ENCODE data around the gene PIPOX. TPM values are rescaled to one million over a fixed set of nuclear protein-coding genes. Genes with fewer than 3 reads are reported as not detected.
A peak's percentile ranks its signal among the peaks of the same experiment; 100 is the strongest.

PIPOX gene
- total and polyA plus RNA-seq, 7 experiments from 2014 or later, result 0.27 to 6.4 (median 4.2) TPM

GRCh38 chr17:29090108-29090507, 47.2 kb downstream of the PIPOX start:
- H3K36me3 Mint-ChIP-seq, result peaks cover 0 to 46% (median 10%) of the 10 kb centered on the region in 5 donors
- intact Hi-C loops (cut with micrococcal nuclease), result no loop called here
- peak overlapping the region in 1 of 9 donors; percentile 65 for H3K27ac Mint-ChIP-seq
- no peaks in the 10 kb centered on the region for H3K27me3 Mint-ChIP-seq
- no peak for DNase-seq
- H3K27ac ChIP-seq (ENCODE audit: low read depth, low read length), result no peak overlapping the region
- POLR2A ChIA-PET, result no interaction called here
- no peak overlapping the region for H3K4me3 ChIP-seq (ENCODE audit: low read length)
- H3K4me1 ChIP-seq (ENCODE audit: control insufficient read depth in 2 of 2, insufficient read depth in 2 of 2, low read length in 2 of 2), result no peaks in the 10 kb centered on the region
- H3K4me3 Mint-ChIP-seq, result no peak overlapping the region
- H3K27me3 ChIP-seq (ENCODE audit: control insufficient read depth in 2 of 2, insufficient read depth in 2 of 2, low read length in 2 of 2), result no peaks in the 10 kb centered on the region
- H3K9me3 ChIP-seq (ENCODE audit: control insufficient read depth in 2 of 3, low read length in 3 of 3), result no peaks in the 10 kb centered on the region
- H3K9me3 Mint-ChIP-seq, result peaks cover 0 to 3% (median 0%) of the 10 kb centered on the region in 11 donors
- no peak for ATAC-seq
- H3K36me3 ChIP-seq (ENCODE audit: control insufficient read depth in 2 of 3, insufficient read depth in 3 of 3, low read length in 3 of 3), result peaks cover 6 to 97% (median 23%) of the 10 kb centered on the region in 3 experiments
- H3K4me1 Mint-ChIP-seq, result no peaks in the 10 kb centered on the region
- CTCF ChIA-PET, result no interaction called here

- Mint-ChIP-seq H3K27ac (peak overlapping the region in 1 of 9 donors; percentile 31), H3K9me3 (peaks cover 0 to 3% (median 0%) of the 10 kb centered on the region in 11 donors), H3K36me3 (peaks cover 0 to 50% (median 10%) of the 10 kb centered on the region in 5 donors), H3K4me3 (no peak overlapping the region), H3K4me1 (no peaks in the 10 kb centered on the region), H3K27me3 (no peaks in the 10 kb centered on the region)
- Histone ChIP-seq H3K36me3 (ENCODE audit: control insufficient read depth in 2 of 3, insufficient read depth in 3 of 3, low read length in 3 of 3) (peaks cover 6 to 97% (median 23%) of the 10 kb centered on the region in 3 experiments), H3K9me3 (ENCODE audit: control insufficient read depth in 2 of 3, low read length in 3 of 3) (no peaks in the 10 kb centered on the region), H3K27ac (ENCODE audit: low read depth, low read length) (no peak overlapping the region), H3K27me3 (ENCODE audit: control insufficient read depth in 2 of 2, insufficient read depth in 2 of 2, low read length in 2 of 2) (no peaks in the 10 kb centered on the region), H3K4me1 (ENCODE audit: control insufficient read depth in 2 of 2, insufficient read depth in 2 of 2, low read length in 2 of 2) (no peaks in the 10 kb centered on the region), H3K4me3 (ENCODE audit: low read length) (no peak overlapping the region)
- CTCF ChIA-PET, result interaction anchor here (1.1 to 2.2 kb wide), 2 partner anchors 25 to 126 kb away, joined by 3 to 9 read pairs; no protein-coding TSS in a partner anchor
- POLR2A ChIA-PET, result interaction anchor here (0.6 kb wide), 1 partner anchor 38 kb away, joined by 3 read pairs; no protein-coding TSS in a partner anchor
- no peak for ATAC-seq
- no peak for DNase-seq
- intact Hi-C loops (cut with micrococcal nuclease), result no loop called here
Measured at GRCh38 chr17:29090750-29091605, 48.0 kb downstream of the PIPOX start.

DNA sequence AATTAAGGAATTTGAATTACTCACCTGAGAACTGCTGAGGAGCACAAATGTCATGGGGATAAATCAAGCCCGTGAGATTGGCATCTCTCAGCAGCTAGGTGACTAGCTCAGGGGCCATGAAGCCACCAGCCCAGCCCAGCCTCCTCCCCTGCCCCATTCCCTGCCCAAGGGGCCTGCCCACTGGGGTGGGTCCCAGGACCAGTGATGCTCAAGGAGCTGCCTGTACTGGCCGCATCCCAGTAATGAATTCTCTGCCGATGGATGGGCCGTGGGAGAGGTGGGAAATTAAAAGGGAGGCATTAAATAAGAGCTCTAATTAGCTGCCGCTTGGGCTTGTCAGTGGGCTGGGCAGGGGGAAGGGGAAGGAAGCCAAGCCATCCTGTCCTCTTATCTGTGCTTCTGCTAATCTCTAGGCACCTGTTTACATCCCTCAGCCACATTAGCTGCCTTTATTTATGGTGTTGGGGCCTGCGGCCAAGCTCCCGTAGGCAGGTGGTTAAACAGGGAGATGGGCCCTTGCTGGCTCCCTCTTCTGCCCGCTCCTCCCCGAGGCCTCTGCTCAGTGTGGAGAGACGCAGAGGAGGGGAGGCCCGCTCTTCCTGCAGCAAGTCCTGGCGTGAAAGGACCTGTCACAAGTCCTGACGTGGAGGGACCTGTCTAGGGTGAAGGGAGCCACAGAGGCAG, 48.8 kb downstream of the PIPOX start:
- H3K4me3 Mint-ChIP-seq, result no peak overlapping the region
- no peak for DNase-seq
- Histone ChIP-seq H3K4me1 (ENCODE audit: control insufficient read depth in 2 of 2, insufficient read depth in 2 of 2, low read length in 2 of 2) (no peaks in the 10 kb centered on the region), H3K9me3 (ENCODE audit: control insufficient read depth in 2 of 3, low read length in 3 of 3) (no peaks in the 10 kb centered on the region), H3K4me3 (ENCODE audit: low read length) (no peak overlapping the region), H3K27ac (ENCODE audit: low read depth, low read length) (no peak overlapping the region), H3K36me3 (ENCODE audit: control insufficient read depth in 2 of 3, insufficient read depth in 3 of 3, low read length in 3 of 3) (peaks cover 6 to 97% (median 25%) of the 10 kb centered on the region in 3 experiments), H3K27me3 (ENCODE audit: control insufficient read depth in 2 of 2, insufficient read depth in 2 of 2, low read length in 2 of 2) (no peaks in the 10 kb centered on the region)
- ChIA-PET CTCF (interaction anchor here (1.1 to 2.2 kb wide), 2 partner anchors 25 to 126 kb away, joined by 3 to 9 read pairs; no protein-coding TSS in a partner anchor), POLR2A (interaction anchor here (0.6 kb wide), 1 partner anchor 38 kb away, joined by 3 read pairs; no protein-coding TSS in a partner anchor)
- no peaks in the 10 kb centered on the region for H3K4me1 Mint-ChIP-seq
- H3K9me3 Mint-ChIP-seq, result peaks cover 0 to 3% (median 0%) of the 10 kb centered on the region in 11 donors
- intact Hi-C loops (cut with micrococcal nuclease), result no loop called here
- H3K27me3 Mint-ChIP-seq, result no peaks in the 10 kb centered on the region
- no peak overlapping the region for H3K27ac Mint-ChIP-seq
- peaks cover 0 to 55% (median 8%) of the 10 kb centered on the region in 5 donors for H3K36me3 Mint-ChIP-seq
- ATAC-seq, result no peak

- Histone ChIP-seq H3K27ac (ENCODE audit: low read depth, low read length) (no peak overlapping the region), H3K4me1 (ENCODE audit: control insufficient read depth in 2 of 2, insufficient read depth in 2 of 2, low read length in 2 of 2) (no peaks in the 10 kb centered on the region), H3K4me3 (ENCODE audit: low read length) (no peak overlapping the region), H3K9me3 (ENCODE audit: control insufficient read depth in 2 of 3, low read length in 3 of 3) (no peaks in the 10 kb centered on the region), H3K36me3 (ENCODE audit: control insufficient read depth in 2 of 3, insufficient read depth in 3 of 3, low read length in 3 of 3) (peaks cover 0 to 99% (median 40%) of the 10 kb centered on the region in 3 experiments), H3K27me3 (ENCODE audit: control insufficient read depth in 2 of 2, insufficient read depth in 2 of 2, low read length in 2 of 2) (no peaks in the 10 kb centered on the region)
- Mint-ChIP-seq H3K4me3 (no peak overlapping the region), H3K27me3 (no peaks in the 10 kb centered on the region), H3K27ac (peak overlapping the region in 1 of 9 donors; percentile 70), H3K9me3 (peaks cover 0 to 3% (median 0%) of the 10 kb centered on the region in 11 donors), H3K36me3 (peaks cover 7 to 56% (median 9%) of the 10 kb centered on the region in 5 donors), H3K4me1 (no peaks in the 10 kb centered on the region)
- ChIA-PET CTCF (interaction anchor here (0.6 to 2.2 kb wide), 3 partner anchors 23 to 68 kb away, joined by 3 to 9 read pairs (median 3); no protein-coding TSS in a partner anchor), POLR2A (interaction anchor here (0.6 kb wide), 1 partner anchor 10 kb away, joined by 4 read pairs; no protein-coding TSS in a partner anchor)
- ATAC-seq (no peak), DNase-seq (no peak)
- intact Hi-C loops (cut with micrococcal nuclease), result no loop called here
Measured at GRCh38 chr17:29093090-29093871, 50.3 kb downstream of the PIPOX start.

- POLR2A ChIA-PET, result interaction anchor here (0.6 kb wide), 1 partner anchor 11 kb away, joined by 4 read pairs; no protein-coding TSS in a partner anchor
- no peak overlapping the region for H3K4me3 Mint-ChIP-seq
- no peaks in the 10 kb centered on the region for H3K27me3 ChIP-seq (ENCODE audit: control insufficient read depth in 2 of 2, insufficient read depth in 2 of 2, low read length in 2 of 2)
- CTCF ChIA-PET, result interaction anchor here (1.0 kb wide), 1 partner anchor 22 kb away, joined by 3 read pairs; no protein-coding TSS in a partner anchor
- no peaks in the 10 kb centered on the region for H3K4me1 ChIP-seq (ENCODE audit: control insufficient read depth in 2 of 2, insufficient read depth in 2 of 2, low read length in 2 of 2)
- ATAC-seq (no peak), DNase-seq (no peak)
- H3K9me3 ChIP-seq (ENCODE audit: control insufficient read depth in 2 of 3, low read length in 3 of 3), result no peaks in the 10 kb centered on the region
- no peak overlapping the region for H3K4me3 ChIP-seq (ENCODE audit: low read length)
- no peak overlapping the region for H3K27ac ChIP-seq (ENCODE audit: low read depth, low read length)
- no peaks in the 10 kb centered on the region for H3K27me3 Mint-ChIP-seq
- peaks cover 0 to 3% (median 0%) of the 10 kb centered on the region in 11 donors for H3K9me3 Mint-ChIP-seq
- intact Hi-C loops (cut with micrococcal nuclease), result no loop called here
- H3K27ac Mint-ChIP-seq, result peak overlapping the region in 1 of 9 donors; percentile 4
- no peaks in the 10 kb centered on the region for H3K4me1 Mint-ChIP-seq
- peaks cover 5 to 58% (median 8%) of the 10 kb centered on the region in 5 donors for H3K36me3 Mint-ChIP-seq
- peaks cover 0 to 100% (median 48%) of the 10 kb centered on the region in 3 experiments for H3K36me3 ChIP-seq (ENCODE audit: control insufficient read depth in 2 of 3, insufficient read depth in 3 of 3, low read length in 3 of 3)
Measured at GRCh38 chr17:29094101-29094708, 51.3 kb downstream of the PIPOX start.

Data from naive thymus-derived CD4-positive, alpha-beta T cell (primary cell).